Measurements from ENCODE around the gene CCDC188. TPM values are rescaled to one million over a fixed set of nuclear protein-coding genes. Genes with fewer than 3 reads are reported as not detected.

Gene CCDC188
- total and polyA plus RNA-seq, 10 of the 15 experiments (the other 5 are each of a cell fraction or from before 2014, with no cell fraction given): not detected

DNA sequence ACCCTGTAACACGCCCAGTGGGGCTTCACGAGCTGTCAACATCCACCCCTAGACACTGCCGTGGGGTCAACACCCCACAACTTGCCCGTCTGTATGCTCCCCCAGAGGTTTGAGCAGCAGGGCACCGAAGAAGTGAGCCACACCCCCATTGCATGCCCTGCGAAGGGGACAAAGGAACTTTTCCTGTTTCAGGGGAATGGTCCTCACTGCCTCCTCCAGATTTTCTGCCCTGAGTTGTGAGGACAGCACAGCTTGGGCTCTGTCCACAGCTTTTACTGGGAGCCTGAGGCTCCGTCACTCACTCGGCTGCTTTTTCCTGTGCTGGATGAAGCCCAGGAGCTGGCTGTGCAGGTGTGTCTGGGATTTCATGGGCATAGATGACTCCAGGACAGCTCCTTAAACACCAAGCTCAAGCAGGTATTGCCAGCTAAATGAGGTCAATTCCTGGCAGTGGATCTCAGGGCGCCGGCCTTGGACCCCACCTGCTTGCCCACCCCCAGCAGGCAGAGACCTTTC is 40.2 kb upstream of the CCDC188 start:
- FAIRE-seq (no peak), DNase-seq (ENCODE audit: low read depth, low spot score) (no peak), ATAC-seq (no peak)
- ChIA-PET SMC1A (ENCODE audit: uncharacterized antibody, unreplicated experiment) (interaction anchor here (1.5 kb wide), 1 partner anchor 47 kb away, joined by 3 read pairs; no protein-coding TSS in a partner anchor), RAD21 (ENCODE audit: unreplicated experiment) (interaction anchor here (1.1 kb wide), 1 partner anchor 16 kb away, joined by 3 read pairs; no protein-coding TSS in a partner anchor), CTCF (interaction anchor here (0.7 to 1.0 kb wide), 2 partner anchors 34 to 48 kb away, joined by 3 read pairs; no protein-coding TSS in a partner anchor), POLR2A (no interaction called here)
- Histone ChIP-seq H3K36me3 (ENCODE audit: control insufficient read depth in 2 of 2, insufficient read depth in 2 of 2, low read length in 1 of 2) (no peaks in the 10 kb centered on the region), H3K79me2 (ENCODE audit: control insufficient read depth, insufficient read depth, low read length) (no peaks in the 10 kb centered on the region), H3K27ac (ENCODE audit: control insufficient read depth, insufficient read depth) (no peak overlapping the region), H4K20me1 (ENCODE audit: control insufficient read depth, insufficient read depth) (no peaks in the 10 kb centered on the region), H3K4me3 (no peak overlapping the region), H3K27me3 (replicated peaks in 1 of 2; ENCODE audit: control insufficient read depth in 2 of 2, insufficient read depth in 2 of 2, low read length in 1 of 2) (no peaks in the 10 kb centered on the region; a peak in 1 of 4 replicates), H3K9me3 (replicated peaks; ENCODE audit: control insufficient read depth, insufficient read depth, low read length) (no peaks in the 10 kb centered on the region), H3K9ac (ENCODE audit: control insufficient read depth, insufficient read depth, low read length) (no peak overlapping the region), H3K4me2 (ENCODE audit: control insufficient read depth, insufficient read depth) (no peak overlapping the region), H2AFZ (ENCODE audit: control insufficient read depth, low read depth, low read length) (no peak overlapping the region), H3K4me1 (ENCODE audit: control insufficient read depth, insufficient read depth, low read length) (no peaks in the 10 kb centered on the region)
- intact Hi-C loops (cut with micrococcal nuclease; ENCODE audit: unreplicated experiment) (no loop called here), in situ Hi-C loops (cut with MboI) (no loop called here)
- 12% methylated on average over 10 of the region's 10 CpGs for WGBS (ENCODE audit: insufficient coverage, insufficient replicate concordance, low lambda C conversion rate, missing lambda C conversion rate)
- TF ChIP-seq SUZ12 (IDR thresholded peaks at IDR 0.05; ENCODE audit: unreplicated experiment) (no peak), SREBF2 (IDR thresholded peaks at IDR 0.05; ENCODE audit: low read length) (no peak), CHD4 (IDR thresholded peaks at IDR 0.05) (no peak), MTA3 (IDR thresholded peaks at IDR 0.05; ENCODE audit: borderline replicate concordance, low read length) (no peak), SIN3A (IDR thresholded peaks at IDR 0.05; ENCODE audit: low read depth, low read length) (no peak), ZNF24 (IDR thresholded peaks at IDR 0.05) (no peak), DPF2 (IDR thresholded peaks at IDR 0.05) (no peak), HDAC2 (IDR thresholded peaks at IDR 0.05) (no peak), NR2C1 (IDR thresholded peaks at IDR 0.05) (no peak), CREM (IDR thresholded peaks at IDR 0.05; ENCODE audit: low read depth) (no peak), BCL11A (IDR thresholded peaks at IDR 0.05; ENCODE audit: low read depth, low read length) (no peak), RELA (IDR thresholded peaks at IDR 0.05; ENCODE audit: borderline replicate concordance, partially characterized antibody) (no peak)
- TF ChIP-seq, protein P1, sequence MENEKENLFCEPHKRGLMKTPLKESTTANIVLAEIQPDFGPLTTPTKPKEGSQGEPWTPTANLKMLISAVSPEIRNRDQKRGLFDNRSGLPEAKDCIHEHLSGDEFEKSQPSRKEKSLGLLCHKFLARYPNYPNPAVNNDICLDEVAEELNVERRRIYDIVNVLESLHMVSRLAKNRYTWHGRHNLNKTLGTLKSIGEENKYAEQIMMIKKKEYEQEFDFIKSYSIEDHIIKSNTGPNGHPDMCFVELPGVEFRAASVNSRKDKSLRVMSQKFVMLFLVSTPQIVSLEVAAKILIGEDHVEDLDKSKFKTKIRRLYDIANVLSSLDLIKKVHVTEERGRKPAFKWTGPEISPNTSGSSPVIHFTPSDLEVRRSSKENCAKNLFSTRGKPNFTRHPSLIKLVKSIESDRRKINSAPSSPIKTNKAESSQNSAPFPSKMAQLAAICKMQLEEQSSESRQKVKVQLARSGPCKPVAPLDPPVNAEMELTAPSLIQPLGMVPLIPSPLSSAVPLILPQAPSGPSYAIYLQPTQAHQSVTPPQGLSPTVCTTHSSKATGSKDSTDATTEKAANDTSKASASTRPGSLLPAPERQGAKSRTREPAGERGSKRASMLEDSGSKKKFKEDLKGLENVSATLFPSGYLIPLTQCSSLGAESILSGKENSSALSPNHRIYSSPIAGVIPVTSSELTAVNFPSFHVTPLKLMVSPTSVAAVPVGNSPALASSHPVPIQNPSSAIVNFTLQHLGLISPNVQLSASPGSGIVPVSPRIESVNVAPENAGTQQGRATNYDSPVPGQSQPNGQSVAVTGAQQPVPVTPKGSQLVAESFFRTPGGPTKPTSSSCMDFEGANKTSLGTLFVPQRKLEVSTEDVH (IDR thresholded peaks at IDR 0.05; ENCODE audit: low read depth, partially characterized antibody): no peak
- TF ChIP-seq, protein P2, sequence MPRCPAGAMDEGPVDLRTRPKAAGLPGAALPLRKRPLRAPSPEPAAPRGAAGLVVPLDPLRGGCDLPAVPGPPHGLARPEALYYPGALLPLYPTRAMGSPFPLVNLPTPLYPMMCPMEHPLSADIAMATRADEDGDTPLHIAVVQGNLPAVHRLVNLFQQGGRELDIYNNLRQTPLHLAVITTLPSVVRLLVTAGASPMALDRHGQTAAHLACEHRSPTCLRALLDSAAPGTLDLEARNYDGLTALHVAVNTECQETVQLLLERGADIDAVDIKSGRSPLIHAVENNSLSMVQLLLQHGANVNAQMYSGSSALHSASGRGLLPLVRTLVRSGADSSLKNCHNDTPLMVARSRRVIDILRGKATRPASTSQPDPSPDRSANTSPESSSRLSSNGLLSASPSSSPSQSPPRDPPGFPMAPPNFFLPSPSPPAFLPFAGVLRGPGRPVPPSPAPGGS (IDR thresholded peaks at IDR 0.05; ENCODE audit: borderline replicate concordance, insufficient read depth, low read depth, low read length, poor library complexity, severe bottlenecking): no peak
- TF ChIP-seq, protein P3, sequence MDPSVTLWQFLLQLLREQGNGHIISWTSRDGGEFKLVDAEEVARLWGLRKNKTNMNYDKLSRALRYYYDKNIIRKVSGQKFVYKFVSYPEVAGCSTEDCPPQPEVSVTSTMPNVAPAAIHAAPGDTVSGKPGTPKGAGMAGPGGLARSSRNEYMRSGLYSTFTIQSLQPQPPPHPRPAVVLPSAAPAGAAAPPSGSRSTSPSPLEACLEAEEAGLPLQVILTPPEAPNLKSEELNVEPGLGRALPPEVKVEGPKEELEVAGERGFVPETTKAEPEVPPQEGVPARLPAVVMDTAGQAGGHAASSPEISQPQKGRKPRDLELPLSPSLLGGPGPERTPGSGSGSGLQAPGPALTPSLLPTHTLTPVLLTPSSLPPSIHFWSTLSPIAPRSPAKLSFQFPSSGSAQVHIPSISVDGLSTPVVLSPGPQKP (IDR thresholded peaks at IDR 0.05; ENCODE audit: low read depth, low read length): no peak
- no TSS peak for BruUV-seq (replicated peaks)

Measured in GM12878 (cell line).